Thyroid gland (tissue), 4 donors: ENCODE results near the gene UBE2L3. TPM values are rescaled to one million over a fixed set of nuclear protein-coding genes. Genes with fewer than 3 reads are reported as not detected.
"Not testable (repeated sequence)": the region's sequence is repeated elsewhere in the genome, so short reads cannot be mapped to it uniquely, and the experiment has no call there.

ENCODE experiments used
- DNase-seq, 2 donors: peaks; one replicate each; pipeline ENCODE4 v3.0.0-alpha.2; 2019
- H3K27ac ChIP-seq, 3 donors: fragments of 200-600 bp; sonication (generic); 1 replicate in 2 of 3; 2 replicates in 1 of 3; pipeline ENCODE4 v1.5.1; 2016 to 2019; ENCODE audit warnings: mild to moderate bottlenecking in 1 of 3, moderate library complexity in 1 of 3
- H3K27me3 ChIP-seq: fragments of 200-600 bp; sonication (generic); one replicate; pipeline ENCODE4 v1.5.1; 2019
- H3K36me3 ChIP-seq, 2 donors: fragments of 200-600 bp; sonication (generic); one replicate each; pipeline ENCODE4 v1.5.1; 2016 to 2019
- H3K4me1 ChIP-seq, 2 donors: fragments of 200-600 bp; sonication (generic); one replicate each; pipeline ENCODE4 v1.5.1; 2017 to 2019
- H3K4me3 ChIP-seq, 3 donors: fragments of 200-600 bp; sonication (generic); replicated peaks in 1 of 3; 1 replicate in 2 of 3; 2 replicates in 1 of 3; pipeline ENCODE4 v1.5.1; 2016; ENCODE audit warnings: mild to moderate bottlenecking in 1 of 3
- H3K9me3 ChIP-seq: fragments of 200-600 bp; sonication (generic); one replicate; pipeline ENCODE4 v1.5.1; 2017
- CTCF ChIP-seq, 6 experiments: fragments of 200-600 bp in 3 of 6; fragments of 450-650 bp in 3 of 6; sonication (generic) in 3 of 6; IDR thresholded peaks; one replicate each; pipeline ENCODE4 v1.5.1; 2016 to 2019; ENCODE audit warnings: antibody characterized with exemption in 6 of 6, mild to moderate bottlenecking in 2 of 6, inconsistent platforms in 1 of 6, moderate library complexity in 1 of 6
- POLR2A ChIP-seq, 2 donors: fragments of 450-650 bp; IDR thresholded peaks; one replicate each; pipeline ENCODE4 v1.6.1; 2017; ENCODE audit warnings: antibody characterized with exemption in 2 of 2, mild to moderate bottlenecking in 2 of 2, moderate library complexity in 1 of 2
- WGBS, 2 donors: methylation state at CpG; one replicate each; pipeline ENCODE4 v1.1.5; 2017; 5-methylcytosine and 5-hydroxymethylcytosine counted together
- intact Hi-C: fragments of 100-400 bp; cut with DNase I; formaldehyde crosslinking; loops from one replicate; pipeline ENCODE4 v1.15.1; 2023
- total RNA-seq, 4 donors: library from RNA; depleted of rRNA; stranded (reverse); fragments of >200 nt; gene quantifications; one replicate each; pipeline ENCODE4 v1.2.3, GENCODE V29; 2016

UBE2L3 gene
- total RNA-seq, 4 donors from 2014 or later: 38.2 to 61.9 (median 47.5) TPM

- no peaks in the 10 kb centered on the region for H3K27me3 ChIP-seq
- intact Hi-C loops: no loop called here
- H3K4me1 ChIP-seq: peaks cover 23 to 28% of the 10 kb centered on the region in 2 donors
- peak overlapping the region in 2 of 3 donors; percentile 18 to 82 for H3K4me3 ChIP-seq
- TF ChIP-seq CTCF (IDR thresholded peaks at IDR 0.05): peak in 5 of 6 experiments; percentile 16 to 51 (median 44)
- TF ChIP-seq POLR2A (IDR thresholded peaks at IDR 0.05): no peak
- H3K36me3 ChIP-seq: peaks cover 0 to 16% of the 10 kb centered on the region in 2 donors
- no peaks in the 10 kb centered on the region for H3K9me3 ChIP-seq
- peak overlapping the region; percentile 34 to 57 (median 49) for H3K27ac ChIP-seq
- WGBS, 2 donors: 2 to 18% methylated on average over 7 to 9 of the region's 9 CpGs
- peak; percentile 61 to 67 for DNase-seq
These were observed 73.9 kb downstream of the UBE2L3 start for GRCh38 chr22:21641417-21641788.

GRCh38 chr22:21641789-21642583 lies 74.5 kb downstream of the UBE2L3 start, which contains the start of gene SDF2L1:
SDF2L1 (plus strand) TSS chr22:21642302; CDS start chr22:21642337, 35 bp downstream.
- Histone ChIP-seq H3K27ac (peak within 1 kb of the TSS; percentile 34 to 64 (median 49)), H3K27me3 (no peaks in the 10 kb centered on the region), H3K4me1 (peaks cover 25 to 29% of the 10 kb centered on the region in 2 donors), H3K36me3 (peaks cover 0 to 20% of the 10 kb centered on the region in 2 donors), H3K4me3 (peak within 1 kb of the TSS; percentile 61 to 83 (median 82)), H3K9me3 (no peaks in the 10 kb centered on the region)
- 0 to 3% methylated on average over 11 to 13 of the region's 76 CpGs for WGBS, 2 donors
- intact Hi-C loops: no loop called here
- TF ChIP-seq POLR2A (IDR thresholded peaks at IDR 0.05) (peak; percentile 10 to 96), CTCF (IDR thresholded peaks at IDR 0.05) (peak in 2 of 6 experiments; percentile 20 to 26)
- peak; percentile 99 for DNase-seq

GRCh38 chr22:21642584-21643448 lies 75.3 kb downstream of the UBE2L3 start:
- Histone ChIP-seq H3K9me3 (no peaks in the 10 kb centered on the region), H3K27me3 (no peaks in the 10 kb centered on the region), H3K36me3 (peaks cover 0 to 21% of the 10 kb centered on the region in 2 donors), H3K27ac (peak overlapping the region in 2 of 3 donors; percentile 15 to 64), H3K4me1 (peaks cover 25 to 29% of the 10 kb centered on the region in 2 donors), H3K4me3 (peak overlapping the region; percentile 61 to 83 (median 82))
- peak; percentile 62 to 70 for DNase-seq
- no peak for TF ChIP-seq POLR2A (IDR thresholded peaks at IDR 0.05)
- TF ChIP-seq CTCF (IDR thresholded peaks at IDR 0.05): peak in 4 of 6 experiments; percentile 41 to 64 (median 56)
- 1 to 4% methylated on average over 28 to 30 of the region's 56 CpGs for WGBS, 2 donors
- intact Hi-C loops: no loop called here

GRCh38 chr22:21643533-21644357 lies 76.2 kb downstream of the UBE2L3 start:
- H3K4me3 ChIP-seq: peak overlapping the region in 1 of 3 donors; percentile 83
- WGBS, 2 donors: 92 to 94% methylated on average over 21 to 22 of the region's 22 CpGs
- intact Hi-C loops: no loop called here
- no peak for TF ChIP-seq CTCF (IDR thresholded peaks at IDR 0.05)
- no peak for TF ChIP-seq POLR2A (IDR thresholded peaks at IDR 0.05)
- no peaks in the 10 kb centered on the region for H3K27me3 ChIP-seq
- H3K9me3 ChIP-seq: no peaks in the 10 kb centered on the region
- DNase-seq: no peak
- H3K36me3 ChIP-seq: peaks cover 0 to 21% of the 10 kb centered on the region in 2 donors
- peaks cover 21 to 24% of the 10 kb centered on the region in 2 donors for H3K4me1 ChIP-seq
- H3K27ac ChIP-seq: no peak overlapping the region

GRCh38 chr22:21645513-21645912 lies 78.0 kb downstream of the UBE2L3 start:
- H3K27me3 ChIP-seq, H3K9me3 ChIP-seq, H3K27ac ChIP-seq, H3K4me3 ChIP-seq, intact Hi-C loops, DNase-seq: not testable (repeated sequence)
- H3K4me1 ChIP-seq: peaks cover 16 to 24% of the 10 kb centered on the region in 2 donors
- WGBS, 2 donors: 88 to 91% methylated on average over 6 of the region's 6 CpGs
- H3K36me3 ChIP-seq: peaks cover 0 to 30% of the 10 kb centered on the region in 2 donors
